Gastroesophageal sphincter (tissue), 3 donors: ENCODE results near the gene AP1G2.

Experiments
- EP300 ChIP-seq: sonication (generic); formaldehyde crosslinking; IDR thresholded peaks from one replicate; pipeline ENCODE4 v1.6.1; 2017; ENCODE audit warnings: antibody characterized with exemption, mild to moderate bottlenecking
- POLR2A ChIP-seq, 2 donors: fragments of 450-650 bp; IDR thresholded peaks; one replicate each; pipeline ENCODE4 v1.6.1; 2017; ENCODE audit warnings: antibody characterized with exemption in 2 of 2, mild to moderate bottlenecking in 2 of 2, moderate library complexity in 1 of 2
- POLR2AphosphoS5 ChIP-seq: sonication (generic); formaldehyde crosslinking; IDR thresholded peaks from one replicate; pipeline ENCODE4 v1.6.1; 2017; ENCODE audit warnings: antibody characterized with exemption
- TF ChIP-seq, protein P1 (sequence below), 4 experiments: fragments of 200-600 bp in 2 of 4; fragments of 450-650 bp in 2 of 4; sonication (generic) in 1 of 4; IDR thresholded peaks; one replicate each; pipeline ENCODE4 v1.5.1; 2017 to 2019; ENCODE audit warnings: antibody characterized with exemption in 4 of 4, mild to moderate bottlenecking in 2 of 4, moderate library complexity in 2 of 4

DNA sequence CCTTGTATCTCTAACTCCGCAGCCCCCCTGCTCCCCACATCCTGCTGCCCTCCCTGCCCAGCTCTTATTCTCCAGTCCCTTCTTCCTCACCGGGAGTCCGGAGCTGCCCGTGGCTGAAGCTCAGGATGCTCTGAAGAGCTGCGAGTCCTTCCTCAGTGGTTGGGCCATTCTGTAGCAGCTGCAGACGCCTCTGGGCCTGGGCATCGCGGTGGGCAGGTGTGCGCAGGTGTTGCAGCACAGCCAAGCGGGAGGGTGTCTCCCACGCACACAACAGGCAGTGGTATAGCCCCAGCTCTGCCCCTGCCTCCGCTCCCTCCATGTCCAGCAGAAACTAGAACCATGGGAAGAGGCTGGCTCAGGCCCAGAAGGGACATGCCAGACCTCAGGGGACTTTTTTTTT is 36.2 kb downstream of the AP1G2 start:
- TF ChIP-seq, protein P1, sequence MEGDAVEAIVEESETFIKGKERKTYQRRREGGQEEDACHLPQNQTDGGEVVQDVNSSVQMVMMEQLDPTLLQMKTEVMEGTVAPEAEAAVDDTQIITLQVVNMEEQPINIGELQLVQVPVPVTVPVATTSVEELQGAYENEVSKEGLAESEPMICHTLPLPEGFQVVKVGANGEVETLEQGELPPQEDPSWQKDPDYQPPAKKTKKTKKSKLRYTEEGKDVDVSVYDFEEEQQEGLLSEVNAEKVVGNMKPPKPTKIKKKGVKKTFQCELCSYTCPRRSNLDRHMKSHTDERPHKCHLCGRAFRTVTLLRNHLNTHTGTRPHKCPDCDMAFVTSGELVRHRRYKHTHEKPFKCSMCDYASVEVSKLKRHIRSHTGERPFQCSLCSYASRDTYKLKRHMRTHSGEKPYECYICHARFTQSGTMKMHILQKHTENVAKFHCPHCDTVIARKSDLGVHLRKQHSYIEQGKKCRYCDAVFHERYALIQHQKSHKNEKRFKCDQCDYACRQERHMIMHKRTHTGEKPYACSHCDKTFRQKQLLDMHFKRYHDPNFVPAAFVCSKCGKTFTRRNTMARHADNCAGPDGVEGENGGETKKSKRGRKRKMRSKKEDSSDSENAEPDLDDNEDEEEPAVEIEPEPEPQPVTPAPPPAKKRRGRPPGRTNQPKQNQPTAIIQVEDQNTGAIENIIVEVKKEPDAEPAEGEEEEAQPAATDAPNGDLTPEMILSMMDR (IDR thresholded peaks at IDR 0.05), result no peak
- no peak for TF ChIP-seq POLR2A (IDR thresholded peaks at IDR 0.05)
- no peak for TF ChIP-seq EP300
- no peak for TF ChIP-seq POLR2AphosphoS5
